Prostate gland (tissue), 2 donors: Measurements from ENCODE around the gene CCDC170.

Experiments used
- POLR2A ChIP-seq: fragments of 450-650 bp; IDR thresholded peaks from one replicate; pipeline ENCODE4 v1.6.1; 2016; ENCODE audit warnings: antibody characterized with exemption, mild to moderate bottlenecking
- POLR2AphosphoS5 ChIP-seq: sonication (generic); formaldehyde crosslinking; IDR thresholded peaks from one replicate; pipeline ENCODE4 v1.6.1; 2017; ENCODE audit warnings: antibody characterized with exemption
- TF ChIP-seq, protein P1 (sequence below), 4 experiments: fragments of 200-600 bp in 2 of 4; fragments of 450-650 bp in 2 of 4; sonication (generic) in 2 of 4; IDR thresholded peaks; 1 replicate in 3 of 4; 2 replicates in 1 of 4; pipeline ENCODE4 v1.5.1; 2016 to 2019; ENCODE audit warnings: antibody characterized with exemption in 4 of 4, mild to moderate bottlenecking in 2 of 4, moderate library complexity in 2 of 4

- TF ChIP-seq POLR2AphosphoS5 (no peak), POLR2A (no peak)
- TF ChIP-seq, protein P1, sequence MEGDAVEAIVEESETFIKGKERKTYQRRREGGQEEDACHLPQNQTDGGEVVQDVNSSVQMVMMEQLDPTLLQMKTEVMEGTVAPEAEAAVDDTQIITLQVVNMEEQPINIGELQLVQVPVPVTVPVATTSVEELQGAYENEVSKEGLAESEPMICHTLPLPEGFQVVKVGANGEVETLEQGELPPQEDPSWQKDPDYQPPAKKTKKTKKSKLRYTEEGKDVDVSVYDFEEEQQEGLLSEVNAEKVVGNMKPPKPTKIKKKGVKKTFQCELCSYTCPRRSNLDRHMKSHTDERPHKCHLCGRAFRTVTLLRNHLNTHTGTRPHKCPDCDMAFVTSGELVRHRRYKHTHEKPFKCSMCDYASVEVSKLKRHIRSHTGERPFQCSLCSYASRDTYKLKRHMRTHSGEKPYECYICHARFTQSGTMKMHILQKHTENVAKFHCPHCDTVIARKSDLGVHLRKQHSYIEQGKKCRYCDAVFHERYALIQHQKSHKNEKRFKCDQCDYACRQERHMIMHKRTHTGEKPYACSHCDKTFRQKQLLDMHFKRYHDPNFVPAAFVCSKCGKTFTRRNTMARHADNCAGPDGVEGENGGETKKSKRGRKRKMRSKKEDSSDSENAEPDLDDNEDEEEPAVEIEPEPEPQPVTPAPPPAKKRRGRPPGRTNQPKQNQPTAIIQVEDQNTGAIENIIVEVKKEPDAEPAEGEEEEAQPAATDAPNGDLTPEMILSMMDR (IDR thresholded peaks at IDR 0.05): no peak
Measured at GRCh38 chr6:151509048-151509447, 15.2 kb downstream of the CCDC170 start.
